SK-N-SH (cell line): ENCODE results near the gene TIMP2. TPM values are rescaled to one million over a fixed set of nuclear protein-coding genes. Genes with fewer than 3 reads are reported as not detected.

Experiments used
- CTCF ChIA-PET: fragments of 300-600, 350-600 bp; formaldehyde crosslinking; extraction: SDS; loops from one replicate; lab custom pipeline; 2021; lab: Yijun Ruan, JAX
- POLR2A ChIA-PET: fragments of 350-600 bp; sonication (Branson Sonifier 250); formaldehyde crosslinking; extraction: SDS; loops from one replicate; lab custom pipeline; 2020; ENCODE audit warnings: antibody characterized with exemption, inconsistent platforms; lab: Yijun Ruan, JAX
- DNase-seq: peaks from one replicate; pipeline ENCODE4 v3.0.0; 2012
- H2AFZ ChIP-seq: fragments of 200-600 bp; sonication (generic); 2 replicates; pipeline ENCODE4 v1.8.1; 2016; ENCODE audit warnings: antibody characterized with exemption, mild to moderate bottlenecking, low read depth
- H3F3A ChIP-seq: fragments of 200-600 bp; sonication (generic); replicated peaks from 2 replicates; pipeline ENCODE3; 2016; ENCODE audit warnings: antibody characterized with exemption, mild to moderate bottlenecking; ENCODE audit not compliant: insufficient read depth
- H3K27ac ChIP-seq, 2 experiments: fragments of 200-500 bp in 1 of 2; fragments of 200-600 bp in 1 of 2; sonication (Bioruptor generic) in 1 of 2; sonication (generic), shearing (Covaris generic) in 1 of 2; 2 replicates each; pipeline versions ENCODE4 v1.5.1 to v1.6.1; 2014 to 2016; ENCODE audit warnings: low read depth in 2 of 2, inconsistent platforms in 1 of 2, low read length in 1 of 2, mild to moderate bottlenecking in 1 of 2, mixed read lengths in 1 of 2
- H3K27me3 ChIP-seq: fragments of 200-600 bp; sonication (generic), shearing (Covaris generic); 2 replicates; pipeline ENCODE4 v1.6.1; 2016; ENCODE audit warnings: mixed run types; ENCODE audit not compliant: insufficient read depth
- H3K36me3 ChIP-seq, 2 experiments: fragments of 200-500 bp in 1 of 2; fragments of 200-600 bp in 1 of 2; sonication (Bioruptor generic) in 1 of 2; sonication (generic) in 1 of 2; replicated peaks in 1 of 2; 2 replicates each; pipeline versions ENCODE3 to v1.5.1; 2014 to 2016; ENCODE audit warnings: low read length in 1 of 2, mild to moderate bottlenecking in 1 of 2; ENCODE audit not compliant: insufficient read depth in 2 of 2, control insufficient read depth in 1 of 2
- H3K4me1 ChIP-seq, 2 experiments: fragments of 200-500 bp in 1 of 2; fragments of 200-600 bp in 1 of 2; sonication (Bioruptor generic) in 1 of 2; sonication (generic), shearing (Covaris generic) in 1 of 2; 2 replicates each; pipeline versions ENCODE4 v1.5.1 to v1.6.1; 2014 to 2016; ENCODE audit warnings: low read depth in 1 of 2, low read length in 1 of 2, mixed run types in 1 of 2; ENCODE audit not compliant: insufficient read depth in 2 of 2, control insufficient read depth in 1 of 2
- H3K4me2 ChIP-seq: fragments of 200-600 bp; sonication (generic), shearing (Covaris generic); 2 replicates; pipeline ENCODE4 v1.6.1; 2017; ENCODE audit warnings: mixed run types
- H3K4me3 ChIP-seq, 2 experiments: fragments of 200-500 bp in 1 of 2; fragments of 200-600 bp in 1 of 2; sonication (Bioruptor generic) in 1 of 2; sonication (generic), shearing (Covaris generic) in 1 of 2; 2 replicates each; pipeline versions ENCODE4 v1.5.1 to v1.8.1; 2014 to 2016; ENCODE audit warnings: low read depth in 2 of 2, inconsistent platforms in 1 of 2, low read length in 1 of 2, mild to moderate bottlenecking in 1 of 2, mixed read lengths in 1 of 2, moderate library complexity in 1 of 2
- H3K79me2 ChIP-seq: fragments of 200-600 bp; sonication (generic); 2 replicates; pipeline ENCODE4 v1.8.1; 2017; ENCODE audit warnings: mild to moderate bottlenecking; ENCODE audit not compliant: insufficient read depth
- H3K9ac ChIP-seq: fragments of 200-600 bp; sonication (generic); 2 replicates; pipeline ENCODE4 v1.6.1; 2017; ENCODE audit warnings: mixed run types
- H3K9me2 ChIP-seq: fragments of 200-600 bp; sonication (generic); 2 replicates; pipeline ENCODE4 v1.6.1; 2017; ENCODE audit warnings: mixed run types
- H3K9me3 ChIP-seq: fragments of 200-600 bp; sonication (generic); 2 replicates; pipeline ENCODE4 v1.6.1; 2017; ENCODE audit warnings: mixed run types, mild to moderate bottlenecking, moderate library complexity
- H4K20me1 ChIP-seq: fragments of 200-600 bp; sonication (generic); 2 replicates; pipeline ENCODE4 v1.6.1; 2017; ENCODE audit warnings: mild to moderate bottlenecking, mixed run types; ENCODE audit not compliant: insufficient read depth
- CHD2 ChIP-seq: fragments of 150-350 bp; IDR thresholded peaks from 2 replicates; pipeline ENCODE4 v1.6.1; 2018; ENCODE audit warnings: low read length; ENCODE audit not compliant: partially characterized antibody
- CTCF ChIP-seq: fragments of 200-600 bp; sonication (generic); IDR thresholded peaks from 2 replicates; pipeline ENCODE4 v1.6.1; 2017; ENCODE audit warnings: antibody characterized with exemption, mild to moderate bottlenecking, moderate library complexity
- EP300 ChIP-seq, 2 experiments: IDR thresholded peaks; 2 replicates each; pipeline versions ENCODE4 v1.4.0 to v1.6.1; 2012; ENCODE audit warnings: borderline replicate concordance in 1 of 2, low read depth in 1 of 2, low read length in 1 of 2
- FOSL2 ChIP-seq: IDR thresholded peaks from 2 replicates; pipeline ENCODE4 v1.4.0; 2012; ENCODE audit warnings: low read depth, mild to moderate bottlenecking, moderate library complexity, borderline replicate concordance
- FOXM1 ChIP-seq: IDR thresholded peaks from 2 replicates; pipeline ENCODE4 v1.4.0; 2012; ENCODE audit warnings: low read depth, mild to moderate bottlenecking
- GABPA ChIP-seq: IDR thresholded peaks from 2 replicates; pipeline ENCODE4 v1.4.0; 2012; ENCODE audit warnings: low read depth, mild to moderate bottlenecking
- GATA2 ChIP-seq: sonication (generic); formaldehyde crosslinking; IDR thresholded peaks from 2 replicates; pipeline ENCODE4 v1.5.0; 2020; ENCODE audit warnings: mild to moderate bottlenecking, missing genetic modification reagents
- MEF2A ChIP-seq: IDR thresholded peaks from 2 replicates; pipeline ENCODE4 v1.4.0; 2012; ENCODE audit warnings: low read depth, borderline replicate concordance
- MXI1 ChIP-seq: IDR thresholded peaks from 2 replicates; pipeline ENCODE4 v1.6.1; 2012; ENCODE audit warnings: mild to moderate bottlenecking, low read depth, low read length, improper control_type of control experiment
- NFIC ChIP-seq: IDR thresholded peaks from 2 replicates; pipeline ENCODE4 v1.4.0; 2012; ENCODE audit warnings: borderline replicate concordance
- NRF1 ChIP-seq: IDR thresholded peaks from 2 replicates; pipeline ENCODE4 v1.6.1; 2012; ENCODE audit warnings: low read depth, mild to moderate bottlenecking, low read length
- POLR2AphosphoS5 ChIP-seq: IDR thresholded peaks from 2 replicates; pipeline ENCODE4 v1.6.1; 2012; ENCODE audit warnings: low read depth, low read length
- RAD21 ChIP-seq: IDR thresholded peaks from 2 replicates; pipeline ENCODE4 v1.6.1; 2012; ENCODE audit warnings: mild to moderate bottlenecking, low read length
- SMC3 ChIP-seq: IDR thresholded peaks from 2 replicates; pipeline ENCODE4 v1.6.1; 2012; ENCODE audit warnings: low read depth, low read length, improper control_type of control experiment
- TAF1 ChIP-seq: IDR thresholded peaks from 2 replicates; pipeline ENCODE4 v1.6.1; 2012; ENCODE audit warnings: low read depth, mild to moderate bottlenecking, low read length, moderate library complexity, borderline replicate concordance
- TCF12 ChIP-seq: IDR thresholded peaks from 2 replicates; pipeline ENCODE4 v1.4.0; 2012
- TEAD4 ChIP-seq: IDR thresholded peaks from 2 replicates; pipeline ENCODE4 v1.4.0; 2012; ENCODE audit warnings: mild to moderate bottlenecking, borderline replicate concordance; ENCODE audit not compliant: insufficient read depth
- USF1 ChIP-seq: IDR thresholded peaks from 2 replicates; pipeline ENCODE4 v1.4.0; 2012; ENCODE audit warnings: low read depth, borderline replicate concordance
- YY1 ChIP-seq: IDR thresholded peaks from 2 replicates; pipeline ENCODE4 v1.4.0; 2012; ENCODE audit warnings: low read depth, mild to moderate bottlenecking
- WGBS: methylation state at CpG from one replicate; pipeline ENCODE4 v1.1.6; 2017; ENCODE audit warnings: low lambda C conversion rate; 5-methylcytosine and 5-hydroxymethylcytosine counted together
- polyA plus RNA-seq, 3 experiments: library from polyadenylated mRNA; depleted of rRNA; stranded (reverse); fragments of >200 nt; gene quantifications; 2 replicates each; pipeline ENCODE4 v1.2.3, GENCODE V29; 2012
- TF ChIP-seq, protein P1 (sequence below): fragments of 150-350 bp; IDR thresholded peaks from 2 replicates; pipeline ENCODE4 v1.6.1; 2016; ENCODE audit warnings: mild to moderate bottlenecking, low read depth, low read length
- TF ChIP-seq, protein P2 (sequence below): IDR thresholded peaks from 2 replicates; pipeline ENCODE4 v1.6.1; 2012; ENCODE audit warnings: mild to moderate bottlenecking, low read depth, low read length, moderate library complexity
- TF ChIP-seq, protein P3 (sequence below): fragments of 150-350 bp; IDR thresholded peaks from 2 replicates; pipeline ENCODE4 v1.6.1; 2017; ENCODE audit warnings: antibody characterized with exemption, low read length, low read depth, borderline replicate concordance
- TF ChIP-seq, protein P4 (sequence below): IDR thresholded peaks from 2 replicates; pipeline ENCODE4 v1.4.0; 2012; ENCODE audit warnings: low read depth, borderline replicate concordance

The TIMP2 gene
- polyA plus RNA-seq, 1 of the 3 experiments (the other 2 are of a cell fraction), result 441 TPM

- no peaks in the 10 kb centered on the region for H3K9me2 ChIP-seq
- H3F3A ChIP-seq, result peaks cover 4% of the 10 kb centered on the region
- CTCF ChIA-PET, result interaction anchor here (1.3 to 1.6 kb wide), 2 partner anchors 26 to 132 kb away, joined by 5 read pairs; no protein-coding TSS in a partner anchor
- POLR2A ChIA-PET, result no interaction called here
- H3K4me1 ChIP-seq, result peaks cover 14 to 28% of the 10 kb centered on the region in 2 experiments; a peak in 3 of 4 replicates
- H3K27me3 ChIP-seq, result no peaks in the 10 kb centered on the region
- no peak overlapping the region for H2AFZ ChIP-seq
- H3K9ac ChIP-seq, result peak overlapping the region; percentile 94
- H3K79me2 ChIP-seq, result peaks cover 60% of the 10 kb centered on the region
- no peaks in the 10 kb centered on the region for H3K9me3 ChIP-seq
- peaks cover 27% of the 10 kb centered on the region for H4K20me1 ChIP-seq
- WGBS, result 13% methylated on average over 11 of the region's 11 CpGs
- peak overlapping the region; percentile 75 to 84 for H3K4me3 ChIP-seq
- peak overlapping the region; percentile 92 for H3K4me2 ChIP-seq
- DNase-seq, result no peak
- H3K27ac ChIP-seq, result peak overlapping the region; percentile 19 to 90; a peak in 3 of 4 replicates
- H3K36me3 ChIP-seq, result peaks cover 31 to 37% of the 10 kb centered on the region in 2 experiments
- no peak for TF ChIP-seq MXI1
- TF ChIP-seq SMC3, result no peak
- no peak for TF ChIP-seq NRF1
- TF ChIP-seq, protein P1, sequence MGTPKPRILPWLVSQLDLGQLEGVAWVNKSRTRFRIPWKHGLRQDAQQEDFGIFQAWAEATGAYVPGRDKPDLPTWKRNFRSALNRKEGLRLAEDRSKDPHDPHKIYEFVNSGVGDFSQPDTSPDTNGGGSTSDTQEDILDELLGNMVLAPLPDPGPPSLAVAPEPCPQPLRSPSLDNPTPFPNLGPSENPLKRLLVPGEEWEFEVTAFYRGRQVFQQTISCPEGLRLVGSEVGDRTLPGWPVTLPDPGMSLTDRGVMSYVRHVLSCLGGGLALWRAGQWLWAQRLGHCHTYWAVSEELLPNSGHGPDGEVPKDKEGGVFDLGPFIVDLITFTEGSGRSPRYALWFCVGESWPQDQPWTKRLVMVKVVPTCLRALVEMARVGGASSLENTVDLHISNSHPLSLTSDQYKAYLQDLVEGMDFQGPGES, result no peak
- TF ChIP-seq POLR2AphosphoS5, result no peak
- no peak for TF ChIP-seq FOXM1
- no peak for TF ChIP-seq GATA2 (CRISPR knock-in tag)
- TF ChIP-seq, protein P2, sequence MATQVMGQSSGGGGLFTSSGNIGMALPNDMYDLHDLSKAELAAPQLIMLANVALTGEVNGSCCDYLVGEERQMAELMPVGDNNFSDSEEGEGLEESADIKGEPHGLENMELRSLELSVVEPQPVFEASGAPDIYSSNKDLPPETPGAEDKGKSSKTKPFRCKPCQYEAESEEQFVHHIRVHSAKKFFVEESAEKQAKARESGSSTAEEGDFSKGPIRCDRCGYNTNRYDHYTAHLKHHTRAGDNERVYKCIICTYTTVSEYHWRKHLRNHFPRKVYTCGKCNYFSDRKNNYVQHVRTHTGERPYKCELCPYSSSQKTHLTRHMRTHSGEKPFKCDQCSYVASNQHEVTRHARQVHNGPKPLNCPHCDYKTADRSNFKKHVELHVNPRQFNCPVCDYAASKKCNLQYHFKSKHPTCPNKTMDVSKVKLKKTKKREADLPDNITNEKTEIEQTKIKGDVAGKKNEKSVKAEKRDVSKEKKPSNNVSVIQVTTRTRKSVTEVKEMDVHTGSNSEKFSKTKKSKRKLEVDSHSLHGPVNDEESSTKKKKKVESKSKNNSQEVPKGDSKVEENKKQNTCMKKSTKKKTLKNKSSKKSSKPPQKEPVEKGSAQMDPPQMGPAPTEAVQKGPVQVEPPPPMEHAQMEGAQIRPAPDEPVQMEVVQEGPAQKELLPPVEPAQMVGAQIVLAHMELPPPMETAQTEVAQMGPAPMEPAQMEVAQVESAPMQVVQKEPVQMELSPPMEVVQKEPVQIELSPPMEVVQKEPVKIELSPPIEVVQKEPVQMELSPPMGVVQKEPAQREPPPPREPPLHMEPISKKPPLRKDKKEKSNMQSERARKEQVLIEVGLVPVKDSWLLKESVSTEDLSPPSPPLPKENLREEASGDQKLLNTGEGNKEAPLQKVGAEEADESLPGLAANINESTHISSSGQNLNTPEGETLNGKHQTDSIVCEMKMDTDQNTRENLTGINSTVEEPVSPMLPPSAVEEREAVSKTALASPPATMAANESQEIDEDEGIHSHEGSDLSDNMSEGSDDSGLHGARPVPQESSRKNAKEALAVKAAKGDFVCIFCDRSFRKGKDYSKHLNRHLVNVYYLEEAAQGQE, result no peak
- TF ChIP-seq, protein P3, sequence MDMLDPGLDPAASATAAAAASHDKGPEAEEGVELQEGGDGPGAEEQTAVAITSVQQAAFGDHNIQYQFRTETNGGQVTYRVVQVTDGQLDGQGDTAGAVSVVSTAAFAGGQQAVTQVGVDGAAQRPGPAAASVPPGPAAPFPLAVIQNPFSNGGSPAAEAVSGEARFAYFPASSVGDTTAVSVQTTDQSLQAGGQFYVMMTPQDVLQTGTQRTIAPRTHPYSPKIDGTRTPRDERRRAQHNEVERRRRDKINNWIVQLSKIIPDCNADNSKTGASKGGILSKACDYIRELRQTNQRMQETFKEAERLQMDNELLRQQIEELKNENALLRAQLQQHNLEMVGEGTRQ, result no peak
- no peak for TF ChIP-seq USF1
- no peak for TF ChIP-seq EP300 (IDR thresholded peaks at IDR 0.05; ENCODE audit: borderline replicate concordance in 1 of 2, low read depth in 1 of 2, low read length in 1 of 2)
- TF ChIP-seq TEAD4, result no peak
- peak; percentile 74 for TF ChIP-seq FOSL2
- TF ChIP-seq CHD2, result peak; percentile 7
- TF ChIP-seq, protein P4, sequence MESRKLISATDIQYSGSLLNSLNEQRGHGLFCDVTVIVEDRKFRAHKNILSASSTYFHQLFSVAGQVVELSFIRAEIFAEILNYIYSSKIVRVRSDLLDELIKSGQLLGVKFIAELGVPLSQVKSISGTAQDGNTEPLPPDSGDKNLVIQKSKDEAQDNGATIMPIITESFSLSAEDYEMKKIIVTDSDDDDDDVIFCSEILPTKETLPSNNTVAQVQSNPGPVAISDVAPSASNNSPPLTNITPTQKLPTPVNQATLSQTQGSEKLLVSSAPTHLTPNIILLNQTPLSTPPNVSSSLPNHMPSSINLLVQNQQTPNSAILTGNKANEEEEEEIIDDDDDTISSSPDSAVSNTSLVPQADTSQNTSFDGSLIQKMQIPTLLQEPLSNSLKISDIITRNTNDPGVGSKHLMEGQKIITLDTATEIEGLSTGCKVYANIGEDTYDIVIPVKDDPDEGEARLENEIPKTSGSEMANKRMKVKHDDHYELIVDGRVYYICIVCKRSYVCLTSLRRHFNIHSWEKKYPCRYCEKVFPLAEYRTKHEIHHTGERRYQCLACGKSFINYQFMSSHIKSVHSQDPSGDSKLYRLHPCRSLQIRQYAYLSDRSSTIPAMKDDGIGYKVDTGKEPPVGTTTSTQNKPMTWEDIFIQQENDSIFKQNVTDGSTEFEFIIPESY, result no peak
- TF ChIP-seq NFIC, result no peak
- peak; percentile 17; the same call in 1 of the 2 replicates for TF ChIP-seq TCF12
- TF ChIP-seq GABPA, result no peak
- TF ChIP-seq RAD21, result no peak; the same call in 1 of the 2 replicates
- TF ChIP-seq YY1, result no peak
- TF ChIP-seq MEF2A, result no peak
- no peak for TF ChIP-seq CTCF
- peak; percentile 41; the same call in 1 of the 2 replicates for TF ChIP-seq TAF1
These were observed 85.9 kb downstream of the TIMP2 start for GRCh38 chr17:78839235-78839761.
